DMS114 treated with DMSO at 0.1 percent for 48 hours (cell line): ENCODE measurements around the gene PDGFC.

Source experiments
- DNase-seq: peaks from one replicate; lab custom pipeline; 2025; ENCODE audit not compliant: unreplicated experiment; lab: John Stamatoyannopoulos, UW

The PDGFC gene

DNA sequence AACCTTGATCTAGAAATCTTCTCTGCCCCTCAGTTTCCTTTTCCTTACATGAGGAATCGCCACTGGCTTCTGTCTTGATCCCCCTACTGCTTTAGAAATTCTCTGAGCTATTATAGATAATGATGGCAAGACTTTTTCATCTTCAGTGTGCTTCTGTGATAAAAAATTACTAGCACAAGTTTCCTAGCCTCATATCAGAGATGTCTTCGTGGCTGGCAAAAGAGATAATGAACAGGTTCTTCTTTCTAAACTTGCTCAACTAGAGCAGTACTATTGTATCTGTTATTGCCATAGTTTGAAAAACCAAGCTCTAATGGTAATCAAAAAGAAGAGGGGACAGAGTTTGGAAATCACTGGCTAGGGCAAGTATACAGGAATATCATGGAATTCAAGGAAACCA, 4.1 kb upstream of the PDGFC start:
- DNase-seq = no peak

GRCh38 chr4:156974264-156974663, 2.7 kb upstream of the PDGFC start:
- no peak for DNase-seq

DNA sequence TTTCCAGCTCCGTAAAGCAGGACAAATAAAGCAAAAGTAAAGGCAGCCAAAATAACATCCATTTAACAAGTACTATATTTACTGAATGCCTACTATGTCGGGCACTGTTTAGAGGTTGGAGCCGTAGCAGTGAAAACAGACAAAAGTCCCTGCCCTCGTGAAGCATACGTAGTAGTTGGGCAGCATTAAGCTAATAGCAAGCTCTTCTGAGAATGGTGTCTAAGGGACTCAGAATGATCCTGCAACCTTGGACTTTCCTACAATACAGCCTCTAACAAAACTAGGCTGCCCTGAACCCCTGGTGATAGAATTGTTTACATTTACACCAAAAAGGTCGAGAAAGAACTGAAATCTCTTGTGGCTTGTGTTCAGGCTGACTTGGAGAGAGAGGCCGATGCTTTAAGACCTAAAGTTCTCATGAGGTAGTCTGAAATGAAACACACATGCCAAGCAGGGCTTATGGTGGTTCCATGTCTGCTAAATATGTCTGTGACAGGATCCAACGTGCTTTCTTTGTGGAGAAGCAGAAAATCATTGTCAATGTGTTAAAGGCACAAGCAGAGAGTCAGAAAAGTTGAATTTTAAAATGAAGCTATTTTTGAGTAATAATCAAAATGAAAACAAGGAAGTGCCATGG, 898 bp upstream of the PDGFC start:
- no peak for DNase-seq

GRCh38 chr4:156971165-156971675, 379 bp downstream of the PDGFC start:
- DNase-seq = no peak

DNA sequence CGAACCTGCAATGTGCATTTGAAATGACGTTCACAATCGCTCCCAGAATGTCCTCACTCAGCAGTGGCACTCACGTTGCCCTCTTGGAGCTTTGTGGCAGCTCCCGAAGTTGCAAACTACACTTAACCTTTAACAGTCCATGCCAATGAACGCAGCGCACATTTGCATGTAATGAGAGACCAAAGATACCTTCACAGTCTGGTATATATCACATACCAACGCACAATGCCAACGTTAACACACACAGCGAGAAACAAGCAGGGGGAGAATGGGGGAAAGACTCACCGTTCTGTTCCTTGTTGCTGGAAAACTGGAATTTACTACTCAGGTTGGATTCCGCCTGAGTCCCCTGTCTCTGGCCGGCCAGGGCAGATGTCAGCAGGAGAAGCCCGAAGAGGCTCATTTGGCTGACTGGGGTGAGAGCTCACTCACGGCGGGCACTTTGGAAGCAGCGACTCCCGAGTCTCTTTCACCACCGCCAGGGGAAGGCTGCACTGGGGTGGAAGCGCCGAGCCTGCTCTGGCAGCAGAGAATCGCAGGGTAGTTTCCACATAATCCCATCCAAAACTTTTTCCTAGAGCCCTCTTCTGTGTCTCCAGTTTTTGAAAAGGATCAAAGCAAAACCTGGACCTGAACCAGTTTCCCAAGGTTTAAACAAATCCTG, 966 bp downstream of the PDGFC start:
- DNase-seq = no peak

DNA sequence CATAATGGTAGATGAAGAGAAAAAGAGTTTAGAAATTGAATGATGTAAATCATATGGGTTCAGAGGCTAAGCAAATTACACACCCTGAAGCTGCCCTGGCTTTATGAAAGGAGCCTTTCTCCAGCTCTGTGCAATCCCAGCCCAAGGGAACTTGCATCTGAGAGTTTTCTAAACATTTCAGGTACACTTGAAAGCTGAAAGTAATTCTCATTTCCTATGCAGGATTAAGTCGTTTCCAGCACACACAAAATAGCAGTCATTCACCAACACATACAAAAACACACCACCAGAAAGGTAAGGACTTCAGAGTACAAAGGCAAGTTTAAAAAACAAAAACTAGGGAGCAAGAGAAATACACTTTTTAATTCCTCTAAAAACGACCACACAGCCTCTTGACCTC, 1.7 kb downstream of the PDGFC start:
- no peak for DNase-seq

GRCh38 chr4:156969101-156969500, 2.5 kb downstream of the PDGFC start:
- DNase-seq = no peak

DNA sequence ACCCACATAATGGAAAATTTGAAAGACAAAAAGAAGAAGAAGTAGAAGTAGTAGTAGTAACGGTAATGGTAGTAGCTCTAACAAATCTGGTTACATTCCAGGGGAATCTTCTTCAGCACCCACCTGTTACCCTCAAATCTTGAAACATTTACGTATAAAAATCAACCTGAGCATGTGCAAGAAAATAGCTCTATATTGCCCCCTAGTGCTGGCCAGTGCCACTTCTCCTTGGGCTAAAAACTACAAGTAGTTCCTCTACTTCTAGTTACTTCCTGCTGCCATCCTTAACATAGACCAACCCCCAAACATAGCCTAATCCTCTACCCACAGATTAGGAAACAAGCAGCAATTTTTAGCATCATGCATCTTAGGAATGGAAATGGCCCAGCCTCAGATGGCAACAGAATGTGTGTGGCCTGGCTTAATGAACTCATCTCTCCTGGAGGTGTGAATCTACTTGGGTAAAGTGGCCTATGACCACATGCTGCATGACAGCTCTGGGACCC, 3.1 kb downstream of the PDGFC start:
- peak; percentile 94 for DNase-seq

GRCh38 chr4:156966836-156967235, 4.8 kb downstream of the PDGFC start:
- DNase-seq = no peak

DNA sequence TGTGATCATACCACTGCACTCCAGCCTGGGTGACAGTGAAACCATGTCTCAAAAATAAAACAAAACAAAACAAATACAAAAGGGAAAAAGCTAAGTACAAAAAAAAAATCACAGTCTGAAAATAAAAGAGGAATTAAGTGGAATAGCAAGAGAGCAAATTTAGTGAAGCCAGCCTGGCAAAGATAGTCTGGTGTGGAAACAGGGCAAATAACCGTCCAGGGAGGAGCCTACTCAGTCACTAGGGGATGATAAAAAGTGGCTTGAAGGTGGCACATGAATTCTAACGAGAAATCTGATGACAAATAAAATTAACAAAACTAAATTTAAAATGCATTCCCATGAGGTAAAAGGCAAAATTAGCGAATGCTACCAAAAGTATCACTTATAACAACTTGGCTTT, 8.2 kb downstream of the PDGFC start:
- DNase-seq = no peak

DNA sequence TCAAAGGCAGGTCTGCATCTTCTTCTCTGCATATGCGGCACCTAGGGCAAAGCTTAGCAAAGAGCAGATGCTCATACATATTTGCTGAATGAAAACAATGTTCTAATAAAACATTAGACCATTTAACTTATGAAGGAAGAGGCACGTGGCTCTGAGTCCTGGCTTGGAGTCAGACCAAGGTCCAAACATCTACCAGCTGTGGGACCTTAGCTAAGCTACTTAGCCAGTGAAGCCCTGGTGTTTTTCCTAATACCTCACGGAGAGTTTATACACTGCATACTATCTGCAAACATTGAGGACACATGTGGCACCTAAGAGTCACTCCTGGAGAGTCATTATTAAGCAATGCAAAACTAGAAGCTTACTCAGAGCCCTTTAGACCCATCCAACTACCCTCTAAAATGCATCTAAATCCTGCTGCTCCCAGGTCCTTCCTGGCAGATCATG, 9.0 kb downstream of the PDGFC start:
- DNase-seq = no peak

GRCh38 chr4:156962058-156962358, 9.6 kb downstream of the PDGFC start:
- no peak for DNase-seq

DNA sequence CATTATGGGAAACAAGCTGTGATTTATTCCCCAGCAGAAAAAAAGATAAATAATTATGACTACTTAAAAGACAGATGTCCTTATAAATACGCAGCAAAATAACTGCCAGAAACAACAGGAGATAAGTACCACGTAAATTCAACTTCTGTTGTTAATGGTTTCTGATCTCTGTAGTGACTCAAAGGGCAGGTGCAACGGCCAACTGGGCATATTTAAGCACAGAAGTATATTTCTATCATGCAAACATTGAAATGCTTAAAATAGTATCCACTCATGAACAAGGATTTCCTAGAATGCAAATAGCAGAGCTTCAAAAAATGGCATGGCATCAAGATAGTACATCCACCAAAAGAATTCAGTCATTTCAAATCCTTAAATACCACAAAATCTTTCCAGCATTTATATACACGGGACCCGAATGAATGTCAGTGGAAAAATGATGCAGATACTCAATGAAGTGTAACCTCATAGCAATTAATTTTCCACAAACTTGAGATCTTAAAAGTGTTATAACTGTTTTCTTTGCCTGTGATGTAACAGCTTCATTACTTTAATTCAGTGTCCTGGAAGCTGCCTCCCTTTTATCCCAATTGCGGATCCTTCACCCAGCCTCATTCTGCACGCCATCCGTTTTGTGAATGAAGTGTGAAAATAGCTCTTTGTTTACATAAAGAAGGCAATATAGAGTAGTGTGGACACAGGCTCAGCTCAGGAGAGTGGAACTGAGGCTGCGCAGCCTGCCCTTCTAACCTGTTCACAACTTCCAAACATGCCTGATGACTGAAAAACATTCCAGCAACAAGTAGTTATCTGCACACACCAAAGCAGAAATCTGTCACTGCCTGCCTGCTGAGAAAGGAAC, 10.2 kb downstream of the PDGFC start:
- peak; percentile 86 for DNase-seq

DNA sequence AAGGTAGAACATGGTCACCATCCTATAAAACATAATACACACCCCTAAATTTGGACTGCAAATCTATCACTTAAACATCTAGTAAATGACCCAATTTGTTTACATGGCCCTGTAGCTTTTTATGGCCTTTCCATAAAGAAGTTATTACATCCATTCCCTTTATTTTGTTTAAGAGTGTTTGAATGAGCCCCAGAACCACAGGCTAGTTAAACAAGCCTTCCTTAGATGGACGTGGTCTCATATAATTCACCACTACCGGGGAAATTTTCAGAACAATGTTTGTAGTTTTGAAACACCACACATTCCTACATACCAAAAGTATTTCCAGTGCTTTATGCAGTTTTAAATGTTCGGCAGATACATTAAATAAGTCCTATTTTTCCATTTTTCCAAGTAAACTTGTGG, 12.3 kb downstream of the PDGFC start:
- DNase-seq = no peak

GRCh38 chr4:156958276-156959074, 13.1 kb downstream of the PDGFC start:
- no peak for DNase-seq

GRCh38 chr4:156957556-156957955, 14.0 kb downstream of the PDGFC start:
- DNase-seq = no peak

DNA sequence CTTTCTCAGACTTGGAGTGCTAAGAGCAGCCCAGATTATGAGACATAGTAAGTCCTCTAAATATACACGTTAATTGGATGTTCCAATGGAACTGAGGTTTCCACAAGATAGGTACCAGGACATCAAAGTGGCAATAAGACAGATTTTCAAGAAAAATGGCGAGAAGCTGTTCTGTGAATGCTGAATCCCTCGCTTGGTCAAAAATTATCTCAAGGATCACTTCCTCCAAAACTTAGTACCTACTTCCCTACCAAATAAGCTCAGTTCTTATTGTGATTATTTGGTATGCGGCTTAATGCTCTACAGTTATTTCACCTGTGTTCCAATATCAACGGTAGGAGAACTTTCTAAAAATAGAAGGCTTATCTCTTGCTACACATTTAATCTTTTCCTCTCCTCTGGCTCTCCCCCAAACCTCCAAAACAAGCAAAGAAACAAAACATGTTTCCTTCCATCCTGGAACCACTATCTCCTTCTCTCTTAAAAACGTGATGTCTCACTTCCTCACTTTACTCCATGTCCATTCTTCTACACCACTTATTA, 14.7 kb downstream of the PDGFC start:
- DNase-seq = no peak

DNA sequence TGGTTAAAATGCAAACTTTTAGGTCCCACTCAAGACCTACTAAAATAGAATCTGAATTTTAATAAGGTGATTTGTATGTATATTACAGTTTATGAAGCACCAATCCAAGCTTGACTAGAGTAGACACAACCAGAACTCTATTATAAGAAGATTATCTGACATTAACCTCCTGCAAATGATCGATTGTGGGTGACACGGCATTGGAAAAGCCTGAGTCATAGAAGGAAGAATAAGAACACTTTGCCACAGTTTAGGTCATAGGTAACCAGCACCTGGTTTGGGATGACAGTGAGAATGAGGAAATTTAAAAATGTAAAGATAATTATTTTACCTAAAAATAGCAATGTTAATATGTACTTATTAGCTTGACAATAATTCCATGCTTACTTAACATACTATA, 15.2 kb downstream of the PDGFC start:
- no peak for DNase-seq

GRCh38 chr4:156954587-156954986, 17.0 kb downstream of the PDGFC start:
- no peak for DNase-seq

DNA sequence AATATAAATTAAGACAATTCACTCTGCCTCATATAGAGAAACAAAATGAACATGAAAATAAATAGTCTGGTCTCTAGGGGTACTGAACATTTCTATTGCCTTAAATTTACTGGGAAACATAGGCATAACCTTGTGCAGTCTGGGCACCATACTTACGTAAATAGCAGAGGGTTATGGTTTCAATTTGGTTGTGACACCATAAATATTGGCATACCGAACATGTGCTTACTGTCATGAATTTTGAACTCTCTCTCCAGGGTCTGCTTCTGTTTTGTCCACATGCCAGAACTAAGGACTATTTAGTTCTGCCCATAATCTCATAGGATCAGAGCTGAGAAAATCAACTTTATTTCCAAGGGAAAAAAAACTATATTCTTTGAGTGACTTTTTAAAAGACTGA, 17.6 kb downstream of the PDGFC start:
- no peak for DNase-seq

GRCh38 chr4:156953001-156953400, 18.6 kb downstream of the PDGFC start:
- no peak for DNase-seq
